HG03139 (cell line): Measurements from ENCODE around the gene ZNF417.
"Not testable (repeated sequence)": the region's sequence is repeated elsewhere in the genome, so short reads cannot be mapped to it uniquely, and the experiment has no call there.

ENCODE experiments used
- ATAC-seq: cut with Tn5 transposase; IDR thresholded peaks from one replicate; pipeline ENCODE4 v1.9.1; 2021; ENCODE audit not compliant: unreplicated experiment

ZNF417 gene

DNA sequence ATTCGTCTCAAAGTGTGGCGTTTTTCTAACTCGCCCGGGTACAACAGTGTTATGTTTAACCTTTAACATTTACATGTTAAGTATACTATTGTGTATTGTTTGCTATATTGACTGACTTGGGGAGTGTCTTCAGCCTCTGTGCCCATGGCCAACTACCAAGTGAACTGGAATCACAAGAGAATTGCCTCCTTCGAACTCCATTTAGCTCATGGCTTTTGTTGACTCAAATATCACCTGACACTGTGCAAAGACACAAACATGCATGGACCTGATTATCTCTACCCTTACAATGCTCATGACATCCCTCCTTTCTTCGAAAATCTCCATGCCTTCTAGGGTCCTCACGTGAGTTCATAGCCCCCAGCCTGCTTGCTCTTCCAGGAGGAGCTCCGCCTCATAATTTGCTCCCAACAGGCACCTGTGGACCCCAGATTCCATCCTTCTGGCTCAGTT lies 28.3 kb downstream of the ZNF417 start:
- no peak for ATAC-seq

DNA sequence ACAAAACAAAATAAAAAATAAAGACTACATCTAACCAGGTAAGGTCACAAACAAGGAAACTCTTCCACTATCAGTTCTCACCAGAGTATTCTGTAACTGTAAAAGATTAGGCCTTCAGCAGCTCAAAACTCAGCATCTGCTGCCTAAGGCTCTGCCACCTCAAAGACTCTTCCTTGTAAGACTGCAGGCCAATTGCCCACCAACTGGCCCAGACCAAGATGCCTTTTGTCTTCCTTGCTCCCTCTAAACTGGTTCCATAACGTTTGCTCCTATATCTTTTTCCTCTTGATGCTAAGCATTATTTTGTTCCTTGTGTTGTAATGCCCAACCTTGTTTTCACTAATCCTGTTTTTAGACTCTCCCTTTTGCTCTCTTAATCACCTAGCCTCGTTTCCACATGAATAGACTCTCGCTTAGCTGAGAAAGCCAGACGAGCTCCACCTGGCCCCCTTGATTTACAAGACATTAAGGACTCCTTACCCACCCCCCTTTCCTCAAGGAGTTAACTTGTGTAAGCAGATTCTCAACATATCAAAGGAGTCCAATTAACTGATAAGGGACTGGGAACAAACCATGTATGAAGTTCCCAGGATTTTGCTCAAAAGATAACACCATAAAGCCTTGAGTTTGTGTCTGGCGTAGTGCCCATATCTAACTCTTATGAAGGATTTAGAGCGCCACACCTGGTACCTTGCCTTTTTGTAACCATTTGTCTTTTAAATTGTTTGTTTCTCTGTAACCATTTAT lies 29.0 kb downstream of the ZNF417 start:
- no peak for ATAC-seq

DNA sequence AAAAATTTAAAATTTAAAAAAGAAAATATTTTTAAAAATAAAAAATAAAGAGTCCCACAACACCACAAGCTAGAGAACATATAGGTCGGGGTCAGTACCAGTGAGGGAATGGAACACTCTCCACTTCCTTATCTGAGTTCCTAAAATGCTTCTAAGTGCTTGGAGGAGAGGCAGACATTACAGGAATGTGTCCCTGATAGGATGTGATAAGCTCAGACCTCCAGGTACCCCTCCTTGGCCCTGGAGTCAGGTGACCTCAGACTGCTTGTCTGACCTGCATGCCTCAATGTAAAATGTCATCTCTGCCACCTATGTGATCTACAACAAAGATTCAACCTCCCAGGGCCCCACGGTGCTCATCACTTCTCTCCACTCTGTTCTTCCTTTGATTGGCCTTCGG lies 30.3 kb downstream of the ZNF417 start:
- ATAC-seq: no peak

DNA sequence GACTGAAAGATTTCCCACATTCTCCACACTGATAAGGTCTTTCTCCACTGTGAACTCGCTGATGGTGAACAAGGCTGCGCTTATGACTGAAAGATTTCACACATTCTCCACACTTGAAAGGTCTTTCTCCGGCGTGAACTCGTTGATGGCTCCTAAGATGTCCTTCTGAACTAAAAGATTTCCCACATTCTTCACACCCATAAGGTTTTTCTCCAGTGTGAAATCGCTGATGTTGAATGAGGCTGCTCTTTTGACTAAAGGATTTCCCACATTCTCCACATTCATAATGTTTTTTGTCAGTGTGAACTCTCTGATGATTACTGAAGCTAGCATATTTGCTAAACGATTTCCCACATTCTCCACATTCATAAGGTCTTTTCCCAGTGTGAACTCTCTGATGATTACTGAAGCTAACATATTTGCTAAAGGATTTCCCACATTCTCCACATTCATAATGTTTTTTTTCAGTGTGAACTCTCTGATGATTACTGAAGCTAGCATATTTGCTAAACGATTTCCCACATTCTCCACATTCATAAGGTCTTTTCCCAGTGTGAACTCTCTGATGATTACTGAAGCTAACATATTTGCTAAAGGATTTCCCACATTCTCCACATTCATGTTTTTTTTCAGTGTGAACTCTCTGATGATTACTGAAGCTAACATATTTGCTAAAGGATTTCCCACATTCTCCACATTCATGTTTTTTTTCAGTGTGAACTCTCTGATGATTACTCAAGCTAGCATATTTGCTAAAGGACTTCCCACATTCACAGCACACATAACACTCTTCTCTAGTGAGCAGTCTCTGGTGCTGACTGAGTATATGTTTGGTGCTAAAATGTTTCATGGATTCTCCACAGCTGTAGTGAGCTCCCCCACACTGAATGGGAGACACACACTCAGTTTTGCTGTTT lies 42.3 kb downstream of the ZNF417 start:
- ATAC-seq: not testable (repeated sequence)

DNA sequence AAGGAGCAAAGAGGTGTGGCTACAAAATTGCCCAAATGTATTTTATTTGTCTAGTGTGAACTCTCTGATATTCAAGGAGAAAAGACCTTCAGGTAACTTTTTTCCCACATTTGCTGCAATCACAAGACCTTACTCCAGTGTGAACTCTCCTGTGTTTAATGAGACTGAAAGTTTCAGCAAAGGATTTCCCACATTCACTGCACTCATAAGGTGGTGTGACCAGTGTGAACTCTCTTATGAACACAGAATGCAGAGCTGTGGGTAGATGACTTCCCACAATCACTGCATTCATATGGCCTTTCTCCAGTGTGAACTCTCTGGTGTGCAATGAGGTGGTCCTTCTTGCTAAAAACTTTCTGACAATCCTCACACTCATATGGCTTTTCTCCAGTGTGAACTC lies 43.9 kb downstream of the ZNF417 start:
- no peak for ATAC-seq

GRCh38 chr19:57870225-57870624 lies 46.2 kb downstream of the ZNF417 start:
- no peak for ATAC-seq

DNA sequence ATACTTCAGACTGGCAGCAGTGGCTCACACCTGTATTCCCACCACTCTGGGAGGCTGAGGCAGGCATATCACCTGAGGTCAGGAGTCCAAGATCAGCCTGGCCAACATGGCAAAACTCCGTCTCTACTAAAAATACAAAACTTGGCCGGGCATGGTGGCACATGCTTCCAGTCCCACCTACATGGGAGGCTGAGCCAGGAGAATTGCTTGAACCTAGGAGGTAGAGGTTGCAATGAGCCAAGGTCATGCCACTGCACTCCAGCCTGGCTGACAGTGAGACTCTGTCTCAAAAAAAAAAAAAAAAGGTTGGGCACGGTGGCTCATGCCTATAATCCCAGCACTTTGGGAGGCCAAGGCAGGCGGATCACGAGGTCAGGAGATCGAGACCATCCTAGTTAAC lies 46.7 kb downstream of the ZNF417 start:
- ATAC-seq: not testable (repeated sequence)

DNA sequence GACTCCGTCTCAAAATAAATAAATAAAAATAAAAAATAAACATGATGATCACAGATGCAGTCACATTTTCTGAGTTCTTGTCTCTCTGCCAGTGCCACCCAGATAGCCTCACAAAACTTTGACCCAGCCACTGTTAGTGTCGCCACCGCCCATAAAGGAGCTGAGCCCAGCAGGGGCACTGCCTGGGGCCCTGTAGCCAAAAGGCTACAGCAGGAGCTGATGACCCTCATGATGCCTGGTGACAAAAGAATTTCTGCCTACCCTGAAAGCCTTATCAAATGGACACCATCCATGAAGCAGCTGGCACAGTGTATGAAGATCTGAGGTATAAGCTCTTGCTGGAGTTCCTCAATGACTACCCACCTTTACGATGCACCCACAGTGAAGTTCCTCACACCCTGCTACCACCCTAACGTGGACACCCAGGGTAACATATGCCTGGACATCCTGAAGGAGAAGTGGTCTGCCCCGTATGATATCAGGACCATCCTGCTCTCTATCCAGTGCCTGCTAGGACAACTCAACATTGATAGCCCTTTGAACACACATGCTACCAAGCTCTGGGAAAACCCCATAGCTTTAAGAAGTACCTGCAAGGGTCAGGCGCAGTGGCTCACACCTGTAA lies 48.4 kb downstream of the ZNF417 start:
- no peak for ATAC-seq
